Stimulated activated CD4-positive, alpha-beta T cell treated with anti-CD3 and anti-CD28 coated beads, Interleukin-12 subunit alpha, Interleukin-12 subunit beta, amount 100 ng/mL, for 48 hours (primary cell): ENCODE data around the gene LRP5.

ENCODE experiments used
- DNase-seq, 3 donors: peaks; one replicate each; pipeline ENCODE4 v3.0.0-alpha.2; 2020; ENCODE audit warnings: low read depth in 2 of 3, low spot score in 1 of 3

The LRP5 gene

DNA sequence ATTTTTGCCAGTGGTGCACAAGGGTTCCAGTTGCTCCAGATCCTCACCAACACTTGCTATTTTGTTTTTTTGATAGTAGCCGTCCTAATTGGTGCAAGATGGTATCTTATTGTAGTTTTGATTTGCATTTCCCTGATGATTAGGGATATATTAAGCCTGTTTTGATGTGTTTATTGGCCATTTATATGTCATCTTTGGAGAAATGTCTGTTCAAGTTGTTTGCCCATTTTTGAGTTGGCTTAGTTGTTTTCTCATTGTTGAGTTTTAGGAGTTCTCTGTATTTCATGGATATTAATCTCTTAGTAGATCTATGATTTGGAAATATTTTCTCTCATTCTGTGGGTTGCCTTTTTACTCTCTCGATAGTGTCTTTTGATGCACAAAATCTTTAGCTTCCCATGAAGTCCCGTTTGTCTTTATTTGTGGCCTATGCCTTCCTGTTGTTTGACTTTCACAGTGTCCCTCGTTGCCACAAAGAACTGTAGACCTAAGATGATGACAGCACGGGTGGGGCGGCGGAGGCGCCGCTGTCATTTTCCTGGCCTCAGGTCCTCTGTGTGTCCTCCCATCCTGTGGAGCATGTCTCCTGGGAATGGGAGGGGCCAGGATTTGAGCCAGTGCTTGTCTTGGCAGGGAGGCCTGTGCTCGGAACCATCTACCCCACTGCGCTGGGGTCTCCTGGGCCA lies 33.5 kb downstream of the LRP5 start:
- DNase-seq = no peak

- no peak for DNase-seq
These were observed 34.0 kb downstream of the LRP5 start for GRCh38 chr11:68346462-68346790.

DNA sequence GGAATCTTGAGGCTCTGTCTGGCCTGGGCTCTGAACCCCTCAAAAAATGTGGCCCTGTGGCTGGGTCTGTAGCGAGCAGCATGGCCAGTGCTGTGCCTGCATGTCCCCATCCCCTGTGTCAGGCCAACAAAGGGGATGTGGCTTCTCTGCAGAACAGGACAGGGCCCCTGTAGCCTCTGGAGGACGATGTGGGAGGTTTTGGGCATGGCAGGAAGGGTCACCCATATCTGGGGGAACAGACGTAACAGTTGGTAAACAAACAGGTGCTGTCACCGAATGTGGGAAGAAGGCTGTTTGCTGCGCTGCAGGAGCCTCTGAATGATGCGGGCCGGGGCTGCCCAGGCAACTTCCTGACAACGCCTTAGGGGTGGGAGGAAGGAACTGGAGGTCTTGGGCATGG lies 35.0 kb downstream of the LRP5 start:
- DNase-seq = no peak

DNA sequence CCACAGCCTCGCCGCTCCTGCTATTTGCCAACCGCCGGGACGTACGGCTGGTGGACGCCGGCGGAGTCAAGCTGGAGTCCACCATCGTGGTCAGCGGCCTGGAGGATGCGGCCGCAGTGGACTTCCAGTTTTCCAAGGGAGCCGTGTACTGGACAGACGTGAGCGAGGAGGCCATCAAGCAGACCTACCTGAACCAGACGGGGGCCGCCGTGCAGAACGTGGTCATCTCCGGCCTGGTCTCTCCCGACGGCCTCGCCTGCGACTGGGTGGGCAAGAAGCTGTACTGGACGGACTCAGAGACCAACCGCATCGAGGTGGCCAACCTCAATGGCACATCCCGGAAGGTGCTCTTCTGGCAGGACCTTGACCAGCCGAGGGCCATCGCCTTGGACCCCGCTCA lies 35.5 kb downstream of the LRP5 start:
- no peak for DNase-seq

DNA sequence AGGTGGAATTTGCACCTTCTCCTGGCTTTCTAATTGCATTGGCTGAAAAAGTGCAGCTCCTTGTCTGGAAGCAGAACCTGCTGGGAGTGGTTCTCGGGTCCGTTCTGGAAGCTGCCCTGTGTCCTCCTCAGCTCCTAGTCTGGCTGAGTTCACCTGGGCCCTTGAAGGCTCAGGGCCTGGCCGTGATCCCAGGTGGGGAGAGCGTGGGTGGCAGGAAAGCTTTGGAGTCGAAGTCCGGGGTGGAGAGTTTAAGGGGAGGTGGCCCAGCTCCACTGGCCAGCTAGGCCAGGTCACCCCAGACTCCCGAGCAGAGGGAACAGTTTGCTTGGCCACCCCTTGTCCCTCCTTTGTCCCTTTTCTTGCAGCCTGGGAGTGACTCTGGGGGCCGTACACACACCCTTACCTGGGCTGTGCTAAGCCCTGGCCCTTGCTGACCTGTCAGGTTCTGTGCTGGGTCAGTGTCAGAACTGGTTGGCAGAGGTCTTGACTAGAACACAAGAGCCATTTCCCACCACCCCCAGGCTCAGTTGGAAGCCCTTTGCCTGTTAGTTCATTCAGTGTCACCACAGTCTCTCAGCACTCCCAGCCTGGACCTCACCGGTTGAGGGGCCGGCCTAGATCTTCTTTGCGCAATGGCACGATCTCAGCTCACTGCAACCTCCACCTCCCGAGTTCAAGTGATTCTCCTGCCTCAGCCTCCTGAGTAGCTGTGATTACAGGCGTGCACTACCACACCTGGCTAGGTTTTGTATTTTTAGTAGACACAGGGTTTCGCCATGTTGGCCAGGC lies 37.3 kb downstream of the LRP5 start:
- no peak for DNase-seq

- DNase-seq = no peak
These were observed 38.5 kb downstream of the LRP5 start for GRCh38 chr11:68350759-68351449.

DNA sequence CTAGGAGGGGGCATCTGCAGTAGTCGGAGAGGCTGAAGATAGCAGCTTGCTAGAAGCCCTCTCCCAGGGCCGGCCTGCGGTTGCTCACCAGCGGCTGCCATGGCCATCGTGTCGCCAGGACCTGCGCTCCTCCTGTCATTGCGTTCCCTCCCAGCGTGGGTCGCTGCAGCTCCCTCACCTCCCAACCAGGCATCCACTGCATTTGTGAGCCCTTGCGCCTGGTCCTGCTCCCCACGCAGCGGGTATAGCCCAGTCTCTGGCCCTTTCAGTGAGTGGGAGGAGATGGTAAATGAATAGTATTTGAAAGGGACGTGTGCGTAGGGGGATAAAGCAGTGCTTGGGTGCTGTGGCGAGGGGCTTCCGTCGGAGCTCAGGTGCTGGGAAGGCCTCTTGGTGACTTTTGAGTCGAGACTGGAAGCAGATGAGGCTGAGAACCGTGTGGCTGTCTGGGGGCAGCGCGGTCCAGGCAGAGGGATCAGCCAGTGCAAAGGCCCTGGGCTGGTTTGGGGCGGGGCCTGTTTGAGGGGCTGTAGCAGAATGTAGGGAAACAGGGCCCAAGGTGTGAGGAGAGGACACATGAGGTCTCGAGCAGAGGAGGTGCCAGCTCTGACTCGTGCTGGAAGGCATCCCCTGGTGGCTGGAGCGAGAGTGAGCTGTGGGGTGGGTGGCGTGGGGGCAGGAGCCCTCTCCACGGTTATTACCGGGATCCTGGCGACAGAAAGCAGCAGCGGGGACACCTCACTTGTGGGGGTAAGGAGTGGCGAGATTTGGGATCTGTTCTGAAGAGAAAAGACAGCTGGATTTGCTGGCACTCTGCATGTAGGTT lies 39.3 kb downstream of the LRP5 start:
- DNase-seq = no peak

DNA sequence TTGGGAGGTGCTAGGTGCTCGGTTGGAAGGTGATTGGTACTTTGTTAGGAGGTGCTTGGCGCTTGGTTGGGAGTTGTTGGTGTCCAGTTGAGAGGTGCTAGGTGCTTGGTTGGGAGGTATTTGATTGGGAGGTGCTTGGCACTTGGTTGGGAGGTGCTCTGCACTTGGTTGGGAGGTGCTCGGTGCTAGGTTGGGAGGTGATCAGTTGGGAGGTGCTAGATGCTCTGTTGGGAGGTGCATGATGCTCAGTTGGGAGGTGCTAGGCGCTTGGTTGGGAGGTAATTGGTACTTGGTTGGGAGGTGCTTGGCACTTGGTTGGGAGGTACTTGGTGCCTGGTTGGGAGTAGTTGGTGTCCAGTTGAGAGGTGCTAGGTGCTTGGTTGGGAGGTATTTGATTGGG lies 40.2 kb downstream of the LRP5 start:
- DNase-seq = no peak

DNA sequence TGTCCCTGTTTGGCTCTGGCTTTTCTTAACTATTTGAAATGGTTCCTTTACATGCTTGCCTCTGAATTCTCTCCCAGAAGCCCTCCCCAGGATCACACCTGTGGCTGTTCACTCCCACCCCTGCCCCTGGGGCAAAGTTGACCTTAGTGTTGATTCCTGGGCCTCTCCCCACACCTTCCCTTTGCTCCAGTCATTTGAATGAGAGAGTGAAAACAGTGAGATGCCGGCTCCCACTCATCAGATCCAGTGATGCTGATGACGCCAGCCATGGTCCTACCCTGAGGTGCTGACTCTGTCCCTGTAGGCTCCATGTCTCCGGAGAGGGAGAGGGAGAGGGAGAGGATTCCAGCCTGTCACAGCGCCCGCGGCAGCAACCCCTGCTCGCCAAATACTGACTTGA lies 40.7 kb downstream of the LRP5 start:
- DNase-seq = no peak

- DNase-seq = no peak
These were observed 41.3 kb downstream of the LRP5 start for GRCh38 chr11:68353669-68354068.

- no peak for DNase-seq
These were observed 41.9 kb downstream of the LRP5 start for GRCh38 chr11:68354148-68354872.

- no peak for DNase-seq
These were observed 43.1 kb downstream of the LRP5 start for GRCh38 chr11:68355471-68355870.

- no peak for DNase-seq
These were observed 45.2 kb downstream of the LRP5 start for GRCh38 chr11:68357568-68357967.

GRCh38 chr11:68358416-68358815 lies 46.0 kb downstream of the LRP5 start:
- DNase-seq = no peak

GRCh38 chr11:68361702-68362101 lies 49.3 kb downstream of the LRP5 start:
- DNase-seq = no peak

GRCh38 chr11:68362801-68363379 lies 50.5 kb downstream of the LRP5 start:
- DNase-seq = no peak

DNA sequence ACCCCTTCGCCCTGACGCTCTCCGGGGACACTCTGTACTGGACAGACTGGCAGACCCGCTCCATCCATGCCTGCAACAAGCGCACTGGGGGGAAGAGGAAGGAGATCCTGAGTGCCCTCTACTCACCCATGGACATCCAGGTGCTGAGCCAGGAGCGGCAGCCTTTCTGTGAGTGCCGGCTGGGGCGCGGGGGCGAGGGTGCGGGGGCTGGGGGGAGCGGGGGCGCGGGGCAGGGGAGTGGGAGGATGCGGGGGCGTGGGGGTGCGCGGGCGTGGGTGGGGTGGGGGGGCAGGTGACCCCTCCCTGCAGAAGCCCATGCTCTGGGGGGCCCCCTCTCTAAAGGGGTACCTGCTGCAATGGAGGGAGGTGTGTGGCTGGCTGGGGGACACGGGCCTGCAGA lies 51.4 kb downstream of the LRP5 start:
- no peak for DNase-seq

- no peak for DNase-seq
These were observed 52.2 kb downstream of the LRP5 start for GRCh38 chr11:68364581-68364980.

GRCh38 chr11:68365943-68366435 lies 53.6 kb downstream of the LRP5 start:
- no peak for DNase-seq

- DNase-seq = no peak
These were observed 54.9 kb downstream of the LRP5 start for GRCh38 chr11:68367252-68367651.
